HL-60/S4 (cell line): ENCODE measurements around the gene RFX7.

ENCODE experiments used
- in situ Hi-C: fragments of 300-500 bp; cut with MboI; formaldehyde crosslinking; loops from 2 replicates; pipeline ENCODE4 v1.14.3; 2022; ENCODE audit warnings: low sequenced_read_pairs

RFX7 gene

GRCh38 chr15:56052395-56053045 lies 191.2 kb downstream of the RFX7 start:
- in situ Hi-C loops = no loop called here

- in situ Hi-C loops = no loop called here
Measured at GRCh38 chr15:56051676-56052075, 192.0 kb downstream of the RFX7 start.

- in situ Hi-C loops = no loop called here
Measured at GRCh38 chr15:56049577-56049976, 194.1 kb downstream of the RFX7 start.

- in situ Hi-C loops = no loop called here
Measured at GRCh38 chr15:56047354-56047753, 196.3 kb downstream of the RFX7 start.

GRCh38 chr15:56045068-56045748 lies 198.5 kb downstream of the RFX7 start:
- in situ Hi-C loops = no loop called here

GRCh38 chr15:56042982-56043980 lies 200.4 kb downstream of the RFX7 start:
- in situ Hi-C loops = no loop called here

- in situ Hi-C loops = no loop called here
Measured at GRCh38 chr15:56042498-56042897, 201.2 kb downstream of the RFX7 start.

GRCh38 chr15:56042031-56042430 lies 201.6 kb downstream of the RFX7 start:
- in situ Hi-C loops = no loop called here

GRCh38 chr15:56040081-56041035 lies 203.3 kb downstream of the RFX7 start:
- in situ Hi-C loops = no loop called here

GRCh38 chr15:56038707-56039106 lies 205.0 kb downstream of the RFX7 start:
- in situ Hi-C loops = no loop called here

- in situ Hi-C loops = no loop called here
Measured at GRCh38 chr15:56038015-56038414, 205.7 kb downstream of the RFX7 start.
